LNCAP (cell line): Measurements from ENCODE around the gene NKX1-1.

Source experiments
- TF ChIP-seq, protein P1 (sequence below): fragments of 450-650 bp; IDR thresholded peaks from 2 replicates; pipeline ENCODE4 v1.5.1; 2017; ENCODE audit warnings: mild to moderate bottlenecking

Gene NKX1-1

DNA sequence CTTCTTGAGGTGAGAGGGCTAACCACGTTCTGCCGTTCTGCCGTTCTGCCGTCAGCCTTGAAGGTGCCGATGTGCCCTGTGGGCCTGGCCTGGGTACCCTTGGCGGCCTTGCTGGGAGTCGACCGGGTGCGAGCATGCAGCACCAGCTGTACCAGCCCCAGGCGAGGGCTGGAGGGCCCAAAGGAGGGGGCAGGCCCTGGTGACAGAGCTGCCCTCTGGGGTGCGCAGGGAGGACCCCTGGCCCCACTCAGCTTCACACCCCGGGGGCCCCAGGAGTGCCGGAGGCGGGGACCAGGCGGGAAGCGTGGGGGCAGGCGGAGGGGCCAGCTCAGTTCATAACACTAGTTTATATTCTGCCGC, 37.2 kb downstream of the NKX1-1 start:
- TF ChIP-seq, protein P1, sequence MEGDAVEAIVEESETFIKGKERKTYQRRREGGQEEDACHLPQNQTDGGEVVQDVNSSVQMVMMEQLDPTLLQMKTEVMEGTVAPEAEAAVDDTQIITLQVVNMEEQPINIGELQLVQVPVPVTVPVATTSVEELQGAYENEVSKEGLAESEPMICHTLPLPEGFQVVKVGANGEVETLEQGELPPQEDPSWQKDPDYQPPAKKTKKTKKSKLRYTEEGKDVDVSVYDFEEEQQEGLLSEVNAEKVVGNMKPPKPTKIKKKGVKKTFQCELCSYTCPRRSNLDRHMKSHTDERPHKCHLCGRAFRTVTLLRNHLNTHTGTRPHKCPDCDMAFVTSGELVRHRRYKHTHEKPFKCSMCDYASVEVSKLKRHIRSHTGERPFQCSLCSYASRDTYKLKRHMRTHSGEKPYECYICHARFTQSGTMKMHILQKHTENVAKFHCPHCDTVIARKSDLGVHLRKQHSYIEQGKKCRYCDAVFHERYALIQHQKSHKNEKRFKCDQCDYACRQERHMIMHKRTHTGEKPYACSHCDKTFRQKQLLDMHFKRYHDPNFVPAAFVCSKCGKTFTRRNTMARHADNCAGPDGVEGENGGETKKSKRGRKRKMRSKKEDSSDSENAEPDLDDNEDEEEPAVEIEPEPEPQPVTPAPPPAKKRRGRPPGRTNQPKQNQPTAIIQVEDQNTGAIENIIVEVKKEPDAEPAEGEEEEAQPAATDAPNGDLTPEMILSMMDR: no peak

DNA sequence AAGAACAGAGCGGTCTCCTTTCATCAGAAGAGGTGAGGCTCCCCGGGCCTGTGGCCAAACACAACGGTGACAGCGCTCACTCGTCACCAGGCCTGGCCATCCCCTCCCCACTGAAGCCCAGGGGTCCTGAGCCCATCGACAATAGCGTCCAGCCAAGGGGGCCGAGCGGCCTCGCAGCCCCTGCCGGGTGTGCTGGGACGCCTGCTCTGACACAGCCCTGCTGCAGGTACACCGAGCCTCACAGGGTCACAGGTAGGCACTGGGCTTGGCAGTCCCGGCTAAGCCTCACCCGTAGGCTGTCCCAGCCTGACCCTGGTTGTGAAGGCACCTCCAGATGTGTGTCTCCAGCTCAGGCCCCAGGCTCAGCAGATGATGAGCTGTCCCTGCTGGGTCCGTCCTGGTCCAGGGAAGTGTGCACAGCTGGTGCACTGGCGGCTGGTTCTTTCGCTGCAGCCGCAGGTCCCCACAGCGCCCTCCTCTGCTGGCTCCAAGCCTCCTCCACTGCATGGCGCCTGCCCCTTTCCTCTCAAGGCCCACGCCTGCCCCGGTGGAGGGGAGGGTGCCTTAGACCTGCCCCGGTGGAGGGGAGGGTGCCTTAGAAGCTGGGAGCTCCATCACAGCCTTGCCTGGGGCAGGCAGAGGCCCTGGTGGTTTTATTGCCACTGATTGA, 37.7 kb downstream of the NKX1-1 start:
- TF ChIP-seq, protein P1: no peak

DNA sequence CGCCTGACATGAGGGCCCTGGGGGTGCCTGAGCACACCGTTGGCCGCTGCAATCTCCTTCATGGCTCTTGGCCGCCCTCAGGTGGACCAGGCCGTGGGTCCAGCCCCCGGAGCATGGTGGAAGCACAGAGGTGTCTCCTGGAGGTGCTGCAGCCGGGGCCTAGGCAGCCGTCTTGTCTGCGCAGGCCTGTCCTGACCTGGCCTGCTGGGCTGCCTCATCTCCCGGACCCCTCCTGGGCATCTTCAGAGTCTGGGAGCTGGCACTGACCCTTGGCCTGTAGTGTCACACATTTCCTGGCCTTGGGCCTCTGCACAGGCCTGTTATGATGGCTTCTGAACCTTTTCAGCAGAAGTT, 38.3 kb downstream of the NKX1-1 start:
- TF ChIP-seq, protein P1: no peak

DNA sequence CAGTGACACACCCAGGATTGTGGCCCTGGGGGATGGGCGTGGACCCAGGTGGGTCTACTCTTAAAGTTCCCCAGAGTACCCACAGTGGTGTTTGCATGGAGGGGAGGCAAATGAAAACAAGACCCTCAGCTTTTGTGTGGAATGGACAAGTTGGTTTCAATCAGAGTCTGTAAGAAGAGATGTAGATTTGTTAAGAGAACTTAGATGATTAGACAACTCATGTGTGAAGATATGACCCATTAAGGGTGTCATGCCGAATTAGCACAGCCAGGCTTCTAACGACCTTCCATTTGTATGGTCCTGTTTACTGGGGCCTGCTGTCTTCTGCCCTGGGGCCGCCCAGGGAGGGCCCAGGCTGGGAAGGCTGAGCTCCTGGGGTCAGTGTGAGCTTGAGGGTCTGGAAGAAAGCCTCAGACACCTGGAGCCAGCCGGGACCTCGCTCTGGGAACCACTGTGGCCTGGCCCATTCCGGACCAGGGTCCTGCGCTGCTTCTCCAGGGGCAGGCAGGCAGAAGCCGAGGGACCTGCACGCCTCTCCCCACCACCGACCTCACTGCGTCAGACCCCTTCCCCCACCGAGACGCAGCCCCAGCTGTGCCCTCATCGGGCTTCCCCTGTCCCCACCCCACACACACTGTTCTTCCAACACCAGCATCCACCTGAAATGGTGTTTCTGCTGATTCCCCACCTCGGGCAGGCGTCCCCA, 38.9 kb downstream of the NKX1-1 start:
- TF ChIP-seq, protein P1: no peak

DNA sequence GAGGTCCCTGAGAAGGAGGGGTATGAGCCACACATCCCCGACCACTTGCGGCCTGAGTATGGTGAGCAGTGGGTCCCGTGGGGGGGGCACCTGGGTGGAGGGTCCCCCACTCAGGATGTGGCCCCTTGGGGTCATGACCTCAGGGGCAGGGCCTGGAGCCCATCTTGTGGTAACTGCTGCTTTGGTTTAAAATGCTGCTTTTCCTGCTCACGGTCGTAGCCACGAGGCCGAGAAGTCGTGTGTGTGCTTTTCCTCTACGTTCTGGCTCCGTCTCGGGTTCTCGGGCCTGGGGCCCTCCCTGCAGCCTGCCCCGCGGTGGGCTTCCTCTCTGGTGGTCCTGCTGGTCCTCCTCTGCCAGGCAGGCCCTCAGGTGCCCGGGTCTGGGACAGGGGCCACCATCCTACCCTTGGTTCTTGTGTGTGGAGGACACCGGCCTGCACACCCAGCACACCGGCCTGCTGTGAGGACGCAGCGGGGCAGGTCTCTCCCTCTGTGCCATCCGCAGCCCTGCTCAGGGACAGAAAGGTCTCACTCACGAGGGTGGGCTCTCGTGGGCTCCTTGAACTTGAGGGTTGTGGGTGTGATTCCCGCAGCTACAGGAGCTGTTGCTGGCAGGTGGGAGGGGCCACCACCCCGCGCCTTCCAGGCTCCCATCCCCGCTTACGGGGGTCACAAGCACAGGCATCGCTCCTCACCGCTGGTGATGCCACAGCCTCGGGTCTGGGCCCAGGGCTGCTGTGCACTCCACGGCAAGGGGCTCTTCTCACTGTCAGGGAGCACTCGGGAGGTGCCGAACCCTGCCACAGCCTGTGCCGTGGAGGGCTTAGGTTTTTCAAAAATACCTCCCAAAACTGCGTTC, 39.6 kb downstream of the NKX1-1 start:
- TF ChIP-seq, protein P1: no peak

DNA sequence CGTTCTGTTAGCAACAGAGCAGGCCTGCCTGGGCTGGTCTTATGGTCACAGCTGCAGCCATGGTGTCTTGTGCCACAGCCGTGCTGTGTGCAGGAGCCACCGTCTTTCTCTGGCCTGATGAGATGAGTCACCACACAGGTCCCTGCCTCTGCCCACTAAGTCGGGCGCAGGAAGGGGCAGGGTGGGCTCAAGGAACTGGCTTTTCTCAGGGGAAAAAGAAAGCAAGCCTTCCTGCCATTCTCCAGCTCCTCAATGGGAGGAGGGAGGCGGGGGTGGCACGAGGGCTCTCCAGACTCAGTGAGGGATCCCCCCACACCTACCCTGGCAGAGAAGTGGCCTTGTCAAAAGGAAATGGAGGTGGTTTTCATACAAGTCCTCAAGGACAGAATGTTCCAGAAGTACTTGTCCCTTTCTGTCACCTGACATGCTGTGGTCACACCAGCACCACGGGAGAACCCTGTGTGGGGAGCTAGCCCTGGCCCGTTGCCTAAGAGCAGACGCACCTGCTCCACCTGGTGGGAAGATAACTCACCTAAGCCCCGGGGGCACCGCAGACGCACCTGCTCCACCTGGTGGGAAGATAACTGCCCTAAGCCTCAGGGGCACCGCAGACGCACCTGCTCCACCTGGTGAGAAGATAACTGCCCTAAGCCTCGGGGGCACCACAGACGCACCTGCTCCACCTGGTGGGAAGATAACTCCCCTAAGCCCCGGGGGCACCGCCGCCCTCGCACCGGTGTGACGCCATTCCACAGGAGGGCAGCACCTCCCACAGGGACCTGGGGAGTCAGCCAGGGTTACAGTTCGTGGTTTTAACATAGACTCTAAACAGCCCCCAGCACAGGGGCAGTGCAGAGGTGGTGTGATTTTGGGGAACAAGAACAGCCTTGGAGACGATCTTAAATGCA, 40.7 kb downstream of the NKX1-1 start:
- TF ChIP-seq, protein P1: no peak

DNA sequence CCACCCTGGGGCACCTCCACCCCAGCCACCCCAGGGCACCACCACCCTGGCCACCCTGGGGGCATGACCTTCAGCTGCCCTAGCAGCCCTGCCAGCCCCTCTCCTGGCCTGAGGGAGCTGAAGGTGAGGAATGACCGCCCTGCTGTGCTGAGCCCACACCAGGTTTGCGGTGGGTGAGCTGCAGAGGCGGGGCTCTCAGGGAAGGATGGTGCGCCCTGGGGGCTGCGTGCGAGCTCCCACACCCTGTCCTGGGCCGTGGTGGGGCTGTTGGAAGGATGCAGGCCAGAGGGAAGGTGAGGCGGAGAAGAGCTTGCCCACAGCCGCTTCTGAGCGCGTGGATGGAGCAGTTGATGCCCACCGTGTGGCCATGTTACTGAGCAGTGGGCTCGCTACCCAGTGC, 41.5 kb downstream of the NKX1-1 start:
- TF ChIP-seq, protein P1: no peak
